Esophagus squamous epithelium (tissue), 4 donors: Measurements from ENCODE around the gene TMOD1.

Experiments
- POLR2A ChIP-seq, 4 donors: fragments of 450-650 bp; IDR thresholded peaks; one replicate each; pipeline ENCODE4 v1.6.1; 2017; ENCODE audit warnings: antibody characterized with exemption in 4 of 4, mild to moderate bottlenecking in 4 of 4, moderate library complexity in 3 of 4
- TF ChIP-seq, protein P1 (sequence below), 6 experiments: fragments of 450-650 bp in 4 of 6; fragments of 200-600 bp in 2 of 6; sonication (generic) in 2 of 6; IDR thresholded peaks; one replicate each; pipeline ENCODE4 v1.5.1; 2016 to 2019; ENCODE audit warnings: antibody characterized with exemption in 6 of 6, mild to moderate bottlenecking in 4 of 6, moderate library complexity in 4 of 6

DNA sequence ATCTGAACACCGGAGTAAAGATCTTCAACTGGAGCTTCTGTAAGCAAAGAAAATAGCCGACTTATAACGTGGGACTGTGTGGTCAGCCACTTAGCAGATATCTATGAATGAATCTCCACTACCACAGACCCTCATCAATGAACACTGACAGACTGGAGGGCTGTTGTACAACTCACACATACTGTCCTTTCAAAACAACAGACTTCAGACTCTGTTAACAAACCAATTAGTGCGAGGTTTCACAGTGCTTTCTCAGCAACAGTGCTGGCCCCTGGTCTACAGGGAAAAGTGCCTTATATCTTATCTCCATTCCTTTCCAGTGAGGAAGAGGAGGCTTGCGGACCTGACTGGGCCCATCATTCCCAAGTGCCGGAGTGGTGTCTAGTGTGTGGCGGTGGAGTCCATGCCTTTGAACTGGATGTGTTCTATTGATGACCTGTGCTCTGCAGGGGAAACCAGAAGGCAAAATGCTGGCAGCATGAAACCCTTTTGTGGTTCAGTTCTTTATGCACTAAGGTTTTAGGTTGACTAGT, 97.9 kb downstream of the TMOD1 start:
- TF ChIP-seq POLR2A (IDR thresholded peaks at IDR 0.05) = no peak
- TF ChIP-seq, protein P1, sequence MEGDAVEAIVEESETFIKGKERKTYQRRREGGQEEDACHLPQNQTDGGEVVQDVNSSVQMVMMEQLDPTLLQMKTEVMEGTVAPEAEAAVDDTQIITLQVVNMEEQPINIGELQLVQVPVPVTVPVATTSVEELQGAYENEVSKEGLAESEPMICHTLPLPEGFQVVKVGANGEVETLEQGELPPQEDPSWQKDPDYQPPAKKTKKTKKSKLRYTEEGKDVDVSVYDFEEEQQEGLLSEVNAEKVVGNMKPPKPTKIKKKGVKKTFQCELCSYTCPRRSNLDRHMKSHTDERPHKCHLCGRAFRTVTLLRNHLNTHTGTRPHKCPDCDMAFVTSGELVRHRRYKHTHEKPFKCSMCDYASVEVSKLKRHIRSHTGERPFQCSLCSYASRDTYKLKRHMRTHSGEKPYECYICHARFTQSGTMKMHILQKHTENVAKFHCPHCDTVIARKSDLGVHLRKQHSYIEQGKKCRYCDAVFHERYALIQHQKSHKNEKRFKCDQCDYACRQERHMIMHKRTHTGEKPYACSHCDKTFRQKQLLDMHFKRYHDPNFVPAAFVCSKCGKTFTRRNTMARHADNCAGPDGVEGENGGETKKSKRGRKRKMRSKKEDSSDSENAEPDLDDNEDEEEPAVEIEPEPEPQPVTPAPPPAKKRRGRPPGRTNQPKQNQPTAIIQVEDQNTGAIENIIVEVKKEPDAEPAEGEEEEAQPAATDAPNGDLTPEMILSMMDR (IDR thresholded peaks at IDR 0.05) = no peak
